Brain pericyte (primary cell): ENCODE results near the gene AKAP6.
"Not testable (repeated sequence)": the region's sequence is repeated elsewhere in the genome, so short reads cannot be mapped to it uniquely, and the experiment has no call there.

Source experiments
- DNase-seq: peaks from one replicate; pipeline ENCODE4 v3.0.0-alpha.2; 2012; ENCODE audit warnings: low read depth, low spot score

Gene AKAP6

GRCh38 chr14:32436993-32437392 lies 107.9 kb downstream of the AKAP6 start:
- no peak for DNase-seq

DNA sequence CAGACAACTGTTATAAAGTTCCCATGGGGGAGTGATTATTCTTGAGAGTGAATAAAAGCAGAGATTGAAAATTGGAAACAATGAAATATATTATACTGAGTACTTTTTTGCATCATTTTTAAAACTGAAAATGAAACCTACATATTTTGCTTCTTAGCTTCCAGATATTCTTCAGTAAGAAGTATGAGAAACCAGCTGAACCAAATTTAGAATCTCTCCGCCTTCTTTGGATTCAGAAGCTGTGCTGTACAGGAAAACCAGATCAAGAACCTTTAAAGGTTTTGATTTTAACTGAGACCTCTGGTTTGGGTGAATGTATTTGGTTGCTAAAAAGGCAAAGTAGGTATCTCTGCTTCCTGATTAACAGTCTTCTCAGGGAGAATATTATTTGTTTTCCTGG lies 109.4 kb downstream of the AKAP6 start:
- no peak for DNase-seq

- no peak for DNase-seq
These were observed 115.0 kb downstream of the AKAP6 start for GRCh38 chr14:32443890-32444661.

- DNase-seq: no peak
These were observed 118.3 kb downstream of the AKAP6 start for GRCh38 chr14:32447371-32447770.

DNA sequence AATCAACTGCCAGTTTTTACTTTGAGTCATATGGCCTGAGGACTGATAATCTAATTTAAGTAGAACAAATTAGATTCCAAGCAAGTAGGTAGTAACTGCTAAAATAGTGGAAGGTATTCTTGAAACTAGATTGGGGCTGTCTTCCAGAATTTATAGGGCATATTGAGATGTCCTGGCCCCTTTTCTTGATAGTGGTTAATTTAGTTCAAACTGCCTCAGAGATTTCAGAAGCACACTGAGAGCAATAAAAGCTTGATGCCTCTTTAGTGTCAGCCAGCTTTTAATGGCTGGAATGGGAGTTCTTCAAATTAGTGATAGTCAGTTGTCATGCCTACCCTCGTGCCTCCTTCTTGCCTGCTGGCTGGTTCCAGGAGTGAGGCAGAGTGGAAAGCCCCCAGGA lies 120.5 kb downstream of the AKAP6 start:
- no peak for DNase-seq

DNA sequence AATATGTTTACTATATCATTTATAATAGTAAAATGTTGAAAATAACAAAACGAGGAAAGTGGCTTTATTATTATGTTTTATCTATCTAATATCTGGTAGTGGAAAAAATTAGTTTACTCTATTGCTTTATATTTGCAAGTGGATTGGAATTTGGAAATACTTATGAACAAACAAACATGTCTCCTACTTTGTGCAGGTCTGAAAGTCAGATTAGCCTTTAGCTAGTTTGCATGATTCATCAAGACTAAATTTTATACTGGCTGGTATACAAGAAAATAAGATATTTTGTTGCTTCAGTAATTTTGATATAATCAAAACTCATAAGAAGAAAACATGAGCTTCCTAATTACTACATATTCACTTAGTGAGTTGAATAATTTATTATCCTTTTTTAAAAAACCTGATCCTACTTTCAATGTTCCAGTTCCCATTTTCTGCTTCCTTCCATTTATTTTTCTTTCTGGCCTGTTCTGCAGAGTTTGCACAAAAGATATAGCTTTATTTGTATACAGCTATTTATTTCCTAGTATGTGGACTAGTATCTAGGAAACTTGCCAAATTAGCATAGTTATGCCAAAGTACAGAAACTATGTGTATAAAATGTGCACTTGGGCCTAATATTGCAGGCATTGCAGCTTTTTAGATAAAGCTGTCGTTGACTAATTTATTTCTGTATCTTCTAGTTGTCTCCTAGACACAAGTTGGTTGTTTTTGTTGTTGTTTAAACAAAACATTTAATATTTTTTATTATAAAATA lies 122.0 kb downstream of the AKAP6 start:
- no peak for DNase-seq

DNA sequence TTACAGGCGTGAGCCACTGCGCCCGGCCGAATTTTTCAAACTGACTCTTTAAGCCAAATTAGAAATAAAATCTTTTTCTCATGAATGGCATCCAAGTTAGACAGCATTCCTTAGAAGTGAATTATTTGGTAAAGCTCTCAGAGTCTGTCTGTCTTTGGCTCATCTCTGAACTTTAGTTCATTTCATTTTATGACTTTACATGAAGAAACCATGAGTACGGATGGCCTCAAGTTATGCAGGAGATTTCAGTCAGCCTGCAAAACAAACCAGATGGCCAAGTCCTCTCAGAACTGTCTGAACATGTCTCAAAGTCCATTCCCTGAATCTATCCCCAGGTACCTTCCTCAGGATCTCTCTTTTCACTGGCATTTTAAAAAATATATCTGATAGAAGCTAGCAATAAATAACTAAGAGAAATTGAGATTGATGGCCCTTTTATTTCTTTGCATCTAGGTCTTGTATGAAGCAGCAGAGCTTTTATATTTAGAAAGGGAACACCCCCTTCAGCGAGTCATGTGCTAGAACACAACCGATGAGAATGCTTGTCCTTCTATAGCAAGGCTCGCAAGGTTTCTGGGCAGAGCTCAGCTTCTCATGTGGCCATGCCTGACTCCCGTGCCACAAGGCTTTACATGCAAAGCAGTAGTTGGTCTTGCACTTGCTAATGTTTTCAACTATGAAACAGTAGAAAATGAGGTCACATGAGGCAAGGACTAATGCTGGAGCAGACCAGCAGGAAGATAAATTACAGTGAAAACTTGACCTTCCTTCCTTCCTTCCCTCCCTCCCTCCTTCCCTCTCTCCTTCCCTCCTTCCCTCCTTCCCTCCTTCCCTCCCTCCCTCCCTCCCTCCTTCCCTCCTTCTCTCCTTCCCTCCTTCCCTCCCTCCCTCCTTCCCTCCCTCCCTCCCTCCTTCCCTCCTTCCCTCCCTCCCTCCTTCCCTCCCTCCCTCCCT lies 125.0 kb downstream of the AKAP6 start:
- no peak for DNase-seq

- no peak for DNase-seq
These were observed 128.3 kb downstream of the AKAP6 start for GRCh38 chr14:32457213-32457920.

DNA sequence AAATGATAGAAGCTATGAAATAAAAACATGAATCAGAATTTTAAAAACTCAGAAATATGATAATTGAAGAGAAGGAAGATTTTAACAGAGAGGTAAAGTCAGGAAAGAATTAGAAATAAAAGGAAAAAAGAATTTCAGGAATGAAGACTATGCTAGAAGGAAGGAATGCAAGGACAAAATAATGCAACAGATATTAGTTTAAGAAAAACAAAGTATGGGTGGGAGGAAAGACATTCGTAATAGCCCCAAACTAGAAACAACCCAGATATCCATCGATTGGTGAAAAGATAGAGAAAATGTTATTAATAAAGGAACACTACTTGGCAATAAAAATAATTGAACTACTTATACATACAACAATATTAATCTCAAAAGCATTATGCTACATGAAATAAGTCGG lies 129.6 kb downstream of the AKAP6 start:
- no peak for DNase-seq

DNA sequence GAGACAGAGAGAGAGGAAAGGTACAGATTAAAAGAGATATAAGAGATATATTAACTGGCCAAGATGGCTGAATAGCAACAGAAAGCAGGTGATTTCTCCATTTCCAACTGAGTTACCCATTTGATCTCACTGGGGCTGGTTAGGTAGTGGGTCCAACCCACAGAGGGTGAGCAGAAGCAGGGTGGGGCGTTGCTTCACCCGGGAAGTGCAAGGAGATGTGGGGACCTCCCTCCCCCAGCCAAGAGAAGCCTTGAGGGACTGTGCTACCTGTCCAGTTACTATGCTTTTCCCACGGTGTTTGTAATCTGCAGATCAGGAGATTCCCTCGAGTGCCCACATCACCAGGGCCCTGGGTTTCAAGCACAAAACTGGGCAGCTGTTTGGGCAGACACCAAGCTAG lies 131.2 kb downstream of the AKAP6 start:
- DNase-seq: no peak

- not testable (repeated sequence) for DNase-seq
These were observed 133.5 kb downstream of the AKAP6 start for GRCh38 chr14:32462553-32462952.

- no peak for DNase-seq
These were observed 139.9 kb downstream of the AKAP6 start for GRCh38 chr14:32468955-32469354.

GRCh38 chr14:32469388-32470160 lies 140.5 kb downstream of the AKAP6 start:
- DNase-seq: peak; percentile 20

DNA sequence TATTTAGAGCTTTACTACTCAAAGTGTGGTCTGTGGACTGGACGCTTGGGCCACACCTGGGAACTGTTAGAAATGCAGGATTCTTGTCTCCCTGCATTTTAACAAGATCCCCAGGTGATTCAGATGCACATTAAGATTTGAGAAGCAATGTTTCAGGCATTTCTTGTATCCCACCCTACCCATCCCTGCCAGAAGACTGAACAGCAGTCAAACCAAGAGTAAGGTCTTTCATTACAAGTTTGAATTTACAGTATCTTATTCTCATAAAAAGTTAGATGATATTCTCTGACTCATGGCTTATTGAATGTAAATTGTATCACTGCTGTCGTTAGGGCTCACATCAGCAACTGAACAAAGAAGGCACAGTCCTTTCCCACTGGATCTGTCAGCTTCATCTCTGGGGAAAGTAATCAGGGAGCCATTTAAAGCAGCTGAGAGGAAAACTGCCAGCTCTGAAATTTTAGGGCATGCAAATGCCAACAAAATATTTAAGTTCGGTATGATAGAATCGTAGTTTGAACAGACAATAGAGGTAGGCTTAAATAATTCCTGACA lies 141.1 kb downstream of the AKAP6 start:
- no peak for DNase-seq

- no peak for DNase-seq
These were observed 142.1 kb downstream of the AKAP6 start for GRCh38 chr14:32471181-32471580.

- no peak for DNase-seq
These were observed 143.0 kb downstream of the AKAP6 start for GRCh38 chr14:32472076-32472475.

DNA sequence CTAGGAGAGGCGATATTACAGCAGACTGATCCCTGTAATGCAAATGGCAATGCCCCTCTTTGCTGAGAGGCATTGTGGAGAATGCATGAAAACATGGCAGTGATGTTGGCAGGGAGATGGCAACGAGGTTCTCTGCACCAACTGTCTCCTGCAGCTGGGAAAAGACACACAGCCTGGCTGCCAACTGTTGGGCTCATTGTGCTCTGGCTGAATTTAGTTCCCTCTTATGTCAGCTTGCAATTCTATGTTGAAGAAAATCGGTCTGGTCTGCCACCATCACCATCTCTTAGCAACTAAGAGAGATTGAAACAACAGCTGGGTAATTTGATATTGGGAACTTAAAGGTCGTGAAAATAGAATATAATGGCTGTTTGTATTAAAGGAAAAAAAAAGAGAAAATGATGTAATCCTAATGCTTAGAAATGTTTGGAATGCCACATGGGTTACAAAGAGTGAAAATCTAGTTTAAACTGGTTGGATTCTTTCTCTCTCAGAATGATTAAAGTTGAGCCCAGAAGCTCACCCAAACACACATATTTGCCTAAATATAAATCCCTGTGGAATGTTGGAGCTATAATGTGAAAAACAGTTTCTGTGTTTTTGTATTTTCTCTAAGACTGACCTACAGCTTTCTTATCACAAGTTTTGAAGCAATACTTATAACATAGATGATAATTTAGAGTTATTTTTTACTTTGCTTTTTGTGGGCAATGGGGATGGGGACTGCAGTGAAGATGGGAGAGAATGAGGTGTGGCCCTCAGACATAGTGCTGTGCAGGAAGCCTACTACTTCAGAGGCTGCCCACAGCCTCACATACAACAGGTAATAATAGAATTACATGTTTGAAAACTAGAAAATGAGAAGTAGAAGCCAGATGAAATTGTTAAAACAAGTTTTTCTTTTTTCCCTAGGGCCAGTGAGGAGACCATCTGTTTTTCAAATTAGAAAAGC lies 143.7 kb downstream of the AKAP6 start:
- DNase-seq: peak; percentile 17

DNA sequence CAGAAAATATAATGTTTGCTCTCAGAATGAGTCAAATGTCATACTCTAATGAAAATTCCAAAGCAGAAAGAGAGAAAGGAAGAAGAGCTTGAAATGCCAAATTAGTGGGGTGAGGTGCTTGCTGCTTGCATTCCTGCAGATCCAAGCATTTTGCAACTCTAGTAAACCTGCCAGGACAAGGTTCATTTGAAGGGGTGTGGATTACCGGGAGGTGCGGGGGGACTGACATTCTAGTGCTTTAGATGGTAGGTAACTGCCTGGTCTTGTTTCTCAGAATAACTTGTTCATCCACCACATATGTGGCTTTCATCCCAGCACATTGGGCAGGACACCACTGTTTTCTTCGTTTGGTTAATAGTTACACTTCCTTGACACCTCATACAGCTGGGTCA lies 144.4 kb downstream of the AKAP6 start:
- DNase-seq: no peak
